Activated CD8-positive, alpha-beta T cell treated with anti-CD3 and anti-CD28 coated beads for 36 hours (primary cell): ENCODE results near the gene SLC41A3. TPM values are rescaled to one million over a fixed set of nuclear protein-coding genes. Genes with fewer than 3 reads are reported as not detected.

ENCODE experiments used
- ATAC-seq: fragments of 200-7000 bp; cut with Tn5 transposase; one replicate; pipeline ENCODE4 v1.10.0; 2021; ENCODE audit warnings: mild to moderate bottlenecking, moderate library complexity
- CTCF ChIA-PET: fragments of 350-600 bp; sonication (Branson Sonifier 250); formaldehyde crosslinking; loops from one replicate; lab custom pipeline; 2021; ENCODE audit warnings: antibody characterized with exemption; lab: Charles Lee
- POLR2A ChIA-PET: fragments of 350-600 bp; sonication (Branson Sonifier 250); formaldehyde crosslinking; loops from one replicate; lab custom pipeline; 2021; ENCODE audit warnings: antibody characterized with exemption; lab: Charles Lee
- DNase-seq: peaks from one replicate; pipeline ENCODE4 v3.0.0-alpha.2; 2020
- H3K27ac Mint-ChIP-seq: one replicate; pipeline ENCODE4 v1.8.0; 2021; ENCODE audit warnings: mild to moderate bottlenecking, mixed read lengths
- H3K27me3 Mint-ChIP-seq: one replicate; pipeline ENCODE4 v1.8.0; 2021; ENCODE audit warnings: mixed read lengths
- H3K36me3 Mint-ChIP-seq: one replicate; pipeline ENCODE4 v1.8.0; 2021; ENCODE audit warnings: low read depth, mixed read lengths
- H3K4me1 Mint-ChIP-seq: one replicate; pipeline ENCODE4 v1.8.0; 2021; ENCODE audit warnings: low read depth, mixed read lengths
- H3K4me3 Mint-ChIP-seq: one replicate; pipeline ENCODE4 v1.8.0; 2021; ENCODE audit warnings: mild to moderate bottlenecking, moderate library complexity, mixed read lengths
- H3K9me3 Mint-ChIP-seq: one replicate; pipeline ENCODE4 v1.8.0; 2021; ENCODE audit warnings: mixed read lengths
- CTCF ChIP-seq: fragments of 200-600 bp; IDR thresholded peaks from one replicate; pipeline ENCODE4 v1.8.0; 2022; ENCODE audit warnings: antibody characterized with exemption, mild to moderate bottlenecking
- intact Hi-C: fragments of 100-400 bp; cut with micrococcal nuclease; formaldehyde crosslinking; loops from one replicate; pipeline ENCODE4 v1.10.0; 2022
- total RNA-seq, 2 experiments: library from RNA; stranded (reverse); gene quantifications; one replicate each; pipeline ENCODE4 v1.2.3, GENCODE V29; 2021

Gene SLC41A3
- total RNA-seq, 2 experiments from 2014 or later: 19.1 to 23.4 TPM

GRCh38 chr3:126051234-126051633 lies 32.7 kb downstream of the SLC41A3 start:
- intact Hi-C loops: no loop called here
- POLR2A ChIA-PET: interaction anchor here (1.0 kb wide), 1 partner anchor 153 kb away, joined by 3 read pairs; no protein-coding TSS in a partner anchor
- TF ChIP-seq CTCF: no peak
- H3K27me3 Mint-ChIP-seq: no peaks in the 10 kb centered on the region
- H3K4me3 Mint-ChIP-seq: no peak overlapping the region
- H3K9me3 Mint-ChIP-seq: no peaks in the 10 kb centered on the region
- CTCF ChIA-PET: no interaction called here
- ATAC-seq (no peak), DNase-seq (no peak)
- peaks cover 4% of the 10 kb centered on the region for H3K36me3 Mint-ChIP-seq
- no peak overlapping the region for H3K27ac Mint-ChIP-seq
- H3K4me1 Mint-ChIP-seq: peaks cover 16% of the 10 kb centered on the region

- CTCF ChIA-PET: no interaction called here
- intact Hi-C loops: no loop called here
Observed at GRCh38 chr3:126050626-126051025, 33.3 kb downstream of the SLC41A3 start.

GRCh38 chr3:126050050-126050392 lies 33.9 kb downstream of the SLC41A3 start:
- no peak overlapping the region for H3K27ac Mint-ChIP-seq
- H3K4me3 Mint-ChIP-seq: no peak overlapping the region
- ATAC-seq (no peak), DNase-seq (no peak)
- ChIA-PET CTCF (no interaction called here), POLR2A (no interaction called here)
- peaks cover 4% of the 10 kb centered on the region for H3K36me3 Mint-ChIP-seq
- no peak for TF ChIP-seq CTCF
- intact Hi-C loops: no loop called here
- H3K9me3 Mint-ChIP-seq: no peaks in the 10 kb centered on the region
- peaks cover 16% of the 10 kb centered on the region for H3K4me1 Mint-ChIP-seq
- H3K27me3 Mint-ChIP-seq: no peaks in the 10 kb centered on the region

More at GRCh38 chr3:126050626-126051025, 33.3 kb downstream of the SLC41A3 start:
- Mint-ChIP-seq H3K4me1 (peaks cover 16% of the 10 kb centered on the region), H3K9me3 (no peaks in the 10 kb centered on the region), H3K4me3 (no peak overlapping the region), H3K27ac (no peak overlapping the region), H3K27me3 (no peaks in the 10 kb centered on the region), H3K36me3 (peaks cover 4% of the 10 kb centered on the region)
- POLR2A ChIA-PET: interaction anchor here (1.0 kb wide), 1 partner anchor 153 kb away, joined by 3 read pairs; no protein-coding TSS in a partner anchor
- DNase-seq (no peak), ATAC-seq (no peak)
- TF ChIP-seq CTCF: no peak

- TF ChIP-seq CTCF: no peak
- Mint-ChIP-seq H3K27me3 (no peaks in the 10 kb centered on the region), H3K36me3 (peaks cover 4% of the 10 kb centered on the region), H3K4me3 (no peak overlapping the region), H3K27ac (no peak overlapping the region), H3K4me1 (peaks cover 14% of the 10 kb centered on the region), H3K9me3 (no peaks in the 10 kb centered on the region)
- ATAC-seq (no peak), DNase-seq (no peak)
- ChIA-PET CTCF (interaction anchor here (1.0 kb wide), 1 partner anchor 15 kb away, joined by 3 read pairs; no protein-coding TSS in a partner anchor), POLR2A (no interaction called here)
- intact Hi-C loops: no loop called here
Observed at GRCh38 chr3:126049289-126050049, 34.5 kb downstream of the SLC41A3 start.

GRCh38 chr3:126040386-126040785 lies 43.5 kb downstream of the SLC41A3 start:
- no peak overlapping the region for H3K4me3 Mint-ChIP-seq
- ATAC-seq: no peak
- no peak for TF ChIP-seq CTCF
- H3K4me1 Mint-ChIP-seq: peaks cover 3% of the 10 kb centered on the region
- no peak overlapping the region for H3K27ac Mint-ChIP-seq
- ChIA-PET POLR2A (no interaction called here), CTCF (no interaction called here)
- no peaks in the 10 kb centered on the region for H3K27me3 Mint-ChIP-seq
- intact Hi-C loops: no loop called here
- DNase-seq: no peak
- peaks cover 26% of the 10 kb centered on the region for H3K36me3 Mint-ChIP-seq
- H3K9me3 Mint-ChIP-seq: peaks cover 2% of the 10 kb centered on the region
